ENCODE results near the gene RFTN1. TPM values are rescaled to one million over a fixed set of nuclear protein-coding genes. Genes with fewer than 3 reads are reported as not detected.
A peak's percentile ranks its signal among the peaks of the same experiment; 100 is the strongest.

Gene RFTN1
- total RNA-seq, 1 donor from 2014 or later = 41.8 TPM

GRCh38 chr3:16522834-16523233 is 9.3 kb upstream of the RFTN1 start:
- TF ChIP-seq CTCF (IDR thresholded peaks at IDR 0.05; ENCODE audit: unreplicated experiment) = no peak
- no peak for DNase-seq (ENCODE audit: low spot score)
- Mint-ChIP-seq H3K27me3 (ENCODE audit: unreplicated experiment) (no peaks in the 10 kb centered on the region), H3K9me3 (ENCODE audit: unreplicated experiment) (no peaks in the 10 kb centered on the region), H3K36me3 (ENCODE audit: low read depth, unreplicated experiment) (no peaks in the 10 kb centered on the region), H3K27ac (ENCODE audit: unreplicated experiment) (no peak overlapping the region), H3K4me3 (ENCODE audit: unreplicated experiment) (no peak overlapping the region), H3K4me1 (ENCODE audit: unreplicated experiment) (peaks cover 10% of the 10 kb centered on the region)

- Mint-ChIP-seq H3K27me3 (ENCODE audit: unreplicated experiment) (no peaks in the 10 kb centered on the region), H3K27ac (ENCODE audit: unreplicated experiment) (no peak overlapping the region), H3K9me3 (ENCODE audit: unreplicated experiment) (no peaks in the 10 kb centered on the region), H3K36me3 (ENCODE audit: low read depth, unreplicated experiment) (no peaks in the 10 kb centered on the region), H3K4me1 (ENCODE audit: unreplicated experiment) (peaks cover 21% of the 10 kb centered on the region), H3K4me3 (ENCODE audit: unreplicated experiment) (no peak overlapping the region)
- TF ChIP-seq CTCF (IDR thresholded peaks at IDR 0.05; ENCODE audit: unreplicated experiment) = no peak
- no peak for DNase-seq (ENCODE audit: low spot score)
These were observed 7.7 kb upstream of the RFTN1 start for GRCh38 chr3:16520970-16521881.

GRCh38 chr3:16520241-16520969 is 6.9 kb upstream of the RFTN1 start:
- Mint-ChIP-seq H3K4me1 (ENCODE audit: unreplicated experiment) (peaks cover 28% of the 10 kb centered on the region), H3K36me3 (ENCODE audit: low read depth, unreplicated experiment) (no peaks in the 10 kb centered on the region), H3K4me3 (ENCODE audit: unreplicated experiment) (no peak overlapping the region), H3K9me3 (ENCODE audit: unreplicated experiment) (no peaks in the 10 kb centered on the region), H3K27me3 (ENCODE audit: unreplicated experiment) (no peaks in the 10 kb centered on the region), H3K27ac (ENCODE audit: unreplicated experiment) (no peak overlapping the region)
- no peak for DNase-seq (ENCODE audit: low spot score)
- no peak for TF ChIP-seq CTCF (IDR thresholded peaks at IDR 0.05; ENCODE audit: unreplicated experiment)

- peak; percentile 32 for DNase-seq (ENCODE audit: low spot score)
- no peak overlapping the region for H3K4me3 Mint-ChIP-seq (ENCODE audit: unreplicated experiment)
- no peak for TF ChIP-seq CTCF (IDR thresholded peaks at IDR 0.05; ENCODE audit: unreplicated experiment)
- H3K4me1 Mint-ChIP-seq (ENCODE audit: unreplicated experiment) = peaks cover 45% of the 10 kb centered on the region
- H3K36me3 Mint-ChIP-seq (ENCODE audit: low read depth, unreplicated experiment) = no peaks in the 10 kb centered on the region
- H3K27ac Mint-ChIP-seq (ENCODE audit: unreplicated experiment) = no peak overlapping the region
- H3K27me3 Mint-ChIP-seq (ENCODE audit: unreplicated experiment) = peaks cover 3% of the 10 kb centered on the region
- no peaks in the 10 kb centered on the region for H3K9me3 Mint-ChIP-seq (ENCODE audit: unreplicated experiment)
These were observed 3.4 kb upstream of the RFTN1 start for GRCh38 chr3:16516695-16517481.
